Erythroblast (primary cell): ENCODE results near the gene MAP1LC3B2.

Experiments used
- DNase-seq, 2 experiments: peaks; one replicate each; lab custom pipeline; 2025; lab: John Stamatoyannopoulos, UW
- GATA1 ChIP-seq: IDR thresholded peaks from 2 replicates; pipeline ENCODE4 v1.6.1; 2011; ENCODE audit warnings: low read depth, mild to moderate bottlenecking, control low read depth, low read length, moderate library complexity
- POLR2A ChIP-seq: IDR thresholded peaks from 2 replicates; pipeline ENCODE4 v1.6.1; 2011; ENCODE audit warnings: mild to moderate bottlenecking, low read length

The MAP1LC3B2 gene

GRCh38 chr12:116587270-116587669 is 28.1 kb downstream of the MAP1LC3B2 start:
- TF ChIP-seq GATA1 (no peak), POLR2A (no peak)
- DNase-seq, result no peak

DNA sequence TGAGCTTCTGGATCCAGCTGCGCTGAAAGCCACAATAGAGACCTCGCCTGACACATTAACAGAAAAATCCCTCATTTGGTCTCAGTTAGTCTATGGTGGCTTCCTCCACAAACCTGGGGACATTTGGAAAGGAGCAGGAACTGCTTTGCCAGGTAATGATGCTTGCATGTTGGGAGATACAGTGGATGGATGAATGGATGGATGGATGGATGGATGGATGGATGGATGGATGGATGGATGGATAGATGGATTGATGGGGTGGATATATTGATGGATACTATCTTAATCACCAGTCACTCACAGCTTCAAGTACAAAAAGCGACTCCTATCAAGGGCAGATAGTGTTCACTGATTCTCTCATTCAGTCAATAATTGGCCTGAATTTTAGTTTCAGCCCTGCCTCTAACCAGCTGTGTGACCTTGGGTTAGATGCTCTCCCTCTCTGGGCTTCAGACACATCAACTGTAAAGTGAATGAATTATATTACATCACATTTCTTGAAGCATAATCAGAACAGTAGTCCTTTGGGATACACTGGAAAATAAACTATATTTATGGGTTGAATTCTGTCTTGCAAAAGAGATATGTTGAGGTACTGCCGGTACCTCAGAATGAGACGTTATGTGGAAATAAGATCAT is 29.3 kb downstream of the MAP1LC3B2 start:
- no peak for DNase-seq
- TF ChIP-seq POLR2A (no peak), GATA1 (no peak)

- no peak for TF ChIP-seq POLR2A
- no peak for TF ChIP-seq GATA1
Observed at GRCh38 chr12:116589581-116589980, 30.4 kb downstream of the MAP1LC3B2 start.

DNA sequence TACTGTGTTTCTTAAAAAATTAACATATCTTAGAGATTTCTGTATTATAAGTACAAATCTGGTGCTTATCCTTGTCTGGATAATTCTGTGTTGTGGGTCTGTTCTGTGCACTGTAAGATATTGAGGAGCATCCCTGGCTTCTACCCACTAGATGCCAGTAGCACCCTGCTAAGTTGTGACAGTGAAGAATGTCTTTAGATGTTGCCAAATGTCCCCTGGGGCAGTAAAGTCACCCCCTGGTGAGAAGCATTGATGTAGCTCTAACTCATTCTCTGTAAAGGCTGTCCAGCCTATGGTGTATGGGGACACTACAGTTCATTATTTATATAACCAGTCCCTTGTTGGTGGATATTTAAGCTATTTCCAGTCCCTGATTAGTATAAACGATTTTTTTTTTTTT is 31.4 kb downstream of the MAP1LC3B2 start:
- TF ChIP-seq GATA1, result no peak
- TF ChIP-seq POLR2A, result no peak
- DNase-seq, result no peak

More at GRCh38 chr12:116589581-116589980, 30.4 kb downstream of the MAP1LC3B2 start:
- no peak for DNase-seq

GRCh38 chr12:116591855-116592637 is 32.9 kb downstream of the MAP1LC3B2 start:
- TF ChIP-seq GATA1 (no peak), POLR2A (no peak)
- no peak for DNase-seq

GRCh38 chr12:116592731-116593130 is 33.5 kb downstream of the MAP1LC3B2 start:
- DNase-seq, result no peak
- TF ChIP-seq POLR2A (no peak), GATA1 (no peak)

GRCh38 chr12:116594325-116595038 is 35.3 kb downstream of the MAP1LC3B2 start:
- TF ChIP-seq POLR2A, result no peak
- TF ChIP-seq GATA1, result no peak
- no peak for DNase-seq

DNA sequence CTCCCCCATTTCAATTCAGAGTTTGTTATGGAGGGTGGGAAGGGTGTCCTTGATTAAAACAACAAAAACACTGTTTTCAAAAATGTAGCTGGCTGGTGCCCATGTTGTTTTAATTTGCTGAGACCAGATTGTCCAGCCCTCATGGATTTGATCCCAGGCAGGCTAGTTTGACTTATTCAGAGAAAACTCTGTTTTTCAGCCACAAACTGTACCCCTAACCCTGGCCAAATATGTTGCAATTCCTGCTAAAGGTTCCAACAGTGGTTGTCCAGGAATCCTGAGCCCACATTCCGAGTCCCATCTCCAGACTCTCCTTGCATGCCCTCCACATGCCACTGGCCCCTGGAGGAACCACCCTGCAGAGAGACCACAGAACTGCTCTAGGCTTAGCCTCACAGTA is 36.0 kb downstream of the MAP1LC3B2 start:
- DNase-seq, result no peak
- TF ChIP-seq POLR2A (no peak), GATA1 (no peak)

- DNase-seq, result no peak
- TF ChIP-seq POLR2A (no peak), GATA1 (no peak)
Observed at GRCh38 chr12:116595672-116596071, 36.5 kb downstream of the MAP1LC3B2 start.

GRCh38 chr12:116597886-116598285 is 38.7 kb downstream of the MAP1LC3B2 start:
- TF ChIP-seq GATA1 (no peak), POLR2A (no peak)
- DNase-seq, result no peak

DNA sequence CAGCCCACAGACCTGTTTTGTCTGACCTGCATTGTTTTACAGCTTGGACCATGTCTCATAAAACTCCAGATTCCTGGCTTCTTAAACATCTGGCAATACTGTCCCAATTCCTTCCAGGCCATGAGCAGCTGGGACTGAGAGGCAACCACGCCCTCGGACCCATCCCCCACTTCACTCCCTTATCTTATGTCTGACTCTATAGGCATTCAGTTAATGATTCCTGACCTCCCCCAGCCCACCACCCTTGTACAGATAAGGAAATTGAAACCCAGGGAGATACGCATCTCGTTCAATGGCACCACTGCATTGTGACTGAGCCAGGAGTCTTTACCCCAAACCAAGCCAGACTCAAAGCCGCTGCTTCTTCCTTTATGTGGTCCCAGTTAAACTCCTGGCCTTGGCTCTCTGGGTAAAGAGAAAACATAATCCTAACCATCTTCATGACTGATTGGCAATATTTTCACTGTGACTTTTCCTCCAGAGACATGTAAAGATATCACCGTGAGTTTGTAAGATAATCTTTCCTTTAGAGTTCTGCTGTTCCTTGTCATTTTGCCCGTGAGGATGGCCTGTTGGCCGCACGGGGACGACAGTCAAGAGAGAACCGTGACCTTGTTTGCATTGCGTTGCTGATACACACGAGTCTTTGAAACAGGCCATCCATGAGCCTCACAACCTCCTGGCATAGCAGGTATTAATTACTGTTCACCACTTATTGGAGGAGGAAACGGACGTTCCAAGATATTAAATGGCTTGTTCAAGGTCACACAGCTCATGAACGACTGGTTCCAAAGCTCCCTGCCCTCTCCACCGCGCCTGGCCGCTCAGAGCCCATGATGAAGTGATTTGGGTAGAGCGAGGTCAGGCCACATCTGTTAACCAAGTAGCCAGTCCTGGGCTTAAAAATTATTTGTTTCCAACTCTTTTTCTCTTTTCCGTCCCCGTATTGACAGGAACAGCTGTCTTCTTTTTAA is 39.4 kb downstream of the MAP1LC3B2 start:
- peak; percentile 49 to 68 for DNase-seq
- no peak for TF ChIP-seq POLR2A
- no peak for TF ChIP-seq GATA1

DNA sequence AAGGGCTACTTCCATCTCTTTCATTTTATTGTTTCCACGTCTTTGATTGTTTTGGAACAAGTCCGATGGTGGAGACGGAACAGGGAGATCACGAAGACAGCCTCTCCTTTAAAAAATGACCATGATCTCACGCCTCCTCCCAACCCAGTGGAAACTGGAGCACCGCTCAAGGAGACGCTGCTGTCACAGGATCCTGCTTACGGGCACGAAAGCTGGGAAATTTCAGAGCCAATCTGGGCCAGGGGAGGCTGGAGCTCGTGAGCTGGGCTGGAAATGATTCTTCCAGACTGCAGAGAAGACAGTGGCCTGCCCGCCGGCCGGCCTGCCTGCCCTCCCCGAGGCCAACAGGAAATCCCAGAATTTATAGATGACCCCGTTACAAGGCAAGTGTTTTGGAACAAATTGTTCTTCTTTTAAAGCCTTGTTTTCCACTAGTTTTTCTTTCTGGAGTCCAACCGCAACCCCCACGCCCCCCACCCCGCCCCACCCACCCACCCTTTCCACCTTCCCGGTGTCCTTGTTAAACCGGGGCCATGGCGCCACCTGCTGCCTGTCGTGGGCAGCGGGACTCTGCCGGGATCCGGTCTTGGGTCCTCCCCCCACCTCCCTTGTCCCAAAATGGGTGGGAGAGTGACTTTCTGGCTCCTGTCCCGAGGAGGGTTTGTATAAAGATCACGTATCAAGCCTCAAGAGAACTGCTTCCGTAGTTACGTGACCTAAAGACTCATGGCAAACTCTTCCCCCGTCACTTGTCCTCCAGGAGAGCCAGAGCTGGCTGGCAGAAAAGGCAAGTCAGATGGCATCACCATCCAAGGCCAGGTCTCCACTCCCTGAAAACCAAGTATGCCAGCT is 40.3 kb downstream of the MAP1LC3B2 start:
- TF ChIP-seq GATA1 (no peak), POLR2A (no peak)
- peak; percentile 69 to 78 for DNase-seq
